ENCODE measurements around the gene BLID.

BLID gene

GRCh38 chr11:122150216-122151124, 34.5 kb upstream of the BLID start:
- peaks cover 46% of the 10 kb centered on the region for H3K4me1 ChIP-seq (ENCODE audit: insufficient read depth, poor library complexity, severe bottlenecking)
- peaks cover 95% of the 10 kb centered on the region for H3K36me3 ChIP-seq (ENCODE audit: low read depth)
- no peak overlapping the region for H3K4me3 ChIP-seq (ENCODE audit: severe bottlenecking)
- H3K27me3 ChIP-seq (ENCODE audit: insufficient read depth, poor library complexity, severe bottlenecking) = no peaks in the 10 kb centered on the region
- no peak for ATAC-seq (ENCODE audit: low read depth)
- TF ChIP-seq CTCF (IDR thresholded peaks at IDR 0.05; ENCODE audit: poor library complexity, severe bottlenecking) = no peak
- DNase-seq (ENCODE audit: low spot score) = no peak
- H3K27ac ChIP-seq (ENCODE audit: poor library complexity, severe bottlenecking) = peak overlapping the region; percentile 96
- H3K9me3 ChIP-seq (ENCODE audit: severe bottlenecking) = no peaks in the 10 kb centered on the region

- Histone ChIP-seq H3K27me3 (ENCODE audit: insufficient read depth, poor library complexity, severe bottlenecking) (no peaks in the 10 kb centered on the region), H3K27ac (ENCODE audit: poor library complexity, severe bottlenecking) (peak overlapping the region; percentile 96), H3K4me3 (ENCODE audit: severe bottlenecking) (no peak overlapping the region), H3K4me1 (ENCODE audit: insufficient read depth, poor library complexity, severe bottlenecking) (peaks cover 46% of the 10 kb centered on the region), H3K9me3 (ENCODE audit: severe bottlenecking) (no peaks in the 10 kb centered on the region), H3K36me3 (ENCODE audit: low read depth) (peaks cover 95% of the 10 kb centered on the region)
- peak; percentile 30; the same call in 1 of the 3 replicates for ATAC-seq (ENCODE audit: low read depth)
- DNase-seq (ENCODE audit: low spot score) = no peak
- TF ChIP-seq CTCF (IDR thresholded peaks at IDR 0.05; ENCODE audit: poor library complexity, severe bottlenecking) = no peak
These were observed 33.2 kb upstream of the BLID start for GRCh38 chr11:122149202-122149601.

- Histone ChIP-seq H3K27ac (ENCODE audit: poor library complexity, severe bottlenecking) (peak overlapping the region; percentile 96), H3K4me3 (ENCODE audit: severe bottlenecking) (no peak overlapping the region), H3K27me3 (ENCODE audit: insufficient read depth, poor library complexity, severe bottlenecking) (no peaks in the 10 kb centered on the region), H3K9me3 (ENCODE audit: severe bottlenecking) (no peaks in the 10 kb centered on the region), H3K36me3 (ENCODE audit: low read depth) (peaks cover 95% of the 10 kb centered on the region), H3K4me1 (ENCODE audit: insufficient read depth, poor library complexity, severe bottlenecking) (peaks cover 54% of the 10 kb centered on the region)
- DNase-seq (ENCODE audit: low spot score) (no peak), ATAC-seq (ENCODE audit: low read depth) (peak; percentile 81)
- no peak for TF ChIP-seq CTCF (IDR thresholded peaks at IDR 0.05; ENCODE audit: poor library complexity, severe bottlenecking)
These were observed 30.5 kb upstream of the BLID start for GRCh38 chr11:122146475-122146874.

- Histone ChIP-seq H3K36me3 (ENCODE audit: low read depth) (peaks cover 96% of the 10 kb centered on the region), H3K27ac (ENCODE audit: poor library complexity, severe bottlenecking) (peak overlapping the region; percentile 96), H3K4me1 (ENCODE audit: insufficient read depth, poor library complexity, severe bottlenecking) (peaks cover 60% of the 10 kb centered on the region), H3K9me3 (ENCODE audit: severe bottlenecking) (no peaks in the 10 kb centered on the region), H3K4me3 (ENCODE audit: severe bottlenecking) (no peak overlapping the region), H3K27me3 (ENCODE audit: insufficient read depth, poor library complexity, severe bottlenecking) (no peaks in the 10 kb centered on the region)
- no peak for TF ChIP-seq CTCF (IDR thresholded peaks at IDR 0.05; ENCODE audit: poor library complexity, severe bottlenecking)
- ATAC-seq (ENCODE audit: low read depth) = no peak
- no peak for DNase-seq (ENCODE audit: low spot score)
These were observed 29.8 kb upstream of the BLID start for GRCh38 chr11:122145715-122146274.
